Cardiac fibroblast (primary cell): ENCODE results near the gene FAM171A1.
A peak's percentile ranks its signal among the peaks of the same experiment; 100 is the strongest.
"Not testable (repeated sequence)": the region's sequence is repeated elsewhere in the genome, so short reads cannot be mapped to it uniquely, and the experiment has no call there.

Source experiments
- DNase-seq, 2 donors: peaks; one replicate each; pipeline versions ENCODE4 v3.0.0 to v3.0.0-alpha.2; 2010; ENCODE audit warnings: low read depth in 2 of 2
- H3K4me3 ChIP-seq, 2 donors: replicated peaks in 1 of 2; 1 replicate in 1 of 2; 2 replicates in 1 of 2; pipeline ENCODE4 v1.5.1; 2011; ENCODE audit warnings: low read depth in 2 of 2, low read length in 2 of 2, mild to moderate bottlenecking in 2 of 2, moderate library complexity in 1 of 2
- TF ChIP-seq, protein P1 (sequence below): IDR thresholded peaks from one replicate; pipeline ENCODE4 v1.5.1; 2011; ENCODE audit warnings: low read depth, mild to moderate bottlenecking, low read length, inconsistent platforms

The FAM171A1 gene

DNA sequence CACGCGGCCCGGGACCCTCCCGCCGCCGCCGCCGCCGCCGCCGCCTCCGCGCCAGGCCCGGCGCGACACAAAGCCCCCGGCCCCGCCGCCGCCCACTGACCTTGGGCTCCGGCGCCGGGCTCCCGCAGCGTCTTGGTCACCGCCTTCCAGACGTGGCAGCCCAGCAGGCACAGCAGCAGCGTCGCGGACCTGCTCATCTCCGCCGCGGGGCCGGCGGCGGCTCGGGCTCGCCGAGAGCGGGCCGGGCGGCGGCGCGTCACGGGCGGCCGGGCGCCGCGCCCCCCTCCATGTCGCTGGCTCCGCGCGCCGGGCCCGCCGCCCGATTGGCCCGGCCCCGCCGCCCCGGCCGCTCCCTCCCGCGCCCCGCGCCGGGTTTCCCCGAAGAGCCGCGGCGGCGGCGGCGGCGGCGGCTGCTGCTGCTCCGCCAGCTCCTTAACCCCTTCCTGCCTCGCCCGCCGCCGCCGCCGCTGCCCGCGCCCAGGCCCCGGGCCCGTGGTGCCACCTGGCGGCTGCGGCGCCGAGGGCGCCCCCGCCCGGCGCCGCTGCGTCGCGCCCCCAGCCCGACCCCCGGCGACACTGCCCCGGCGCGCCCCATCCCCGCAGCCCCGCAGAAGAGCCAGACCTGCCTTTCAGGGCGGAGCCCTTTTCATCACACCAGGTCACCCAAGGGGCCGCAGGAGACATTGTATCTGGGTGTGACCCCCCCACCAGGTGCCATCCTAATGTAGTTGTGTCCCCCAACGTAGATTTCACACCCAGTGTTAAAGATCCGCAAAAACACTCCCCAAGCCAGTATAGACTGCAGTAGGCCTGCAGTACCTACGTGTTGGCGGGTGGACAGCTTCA lies at the start of gene FAM171A1:
FAM171A1 (minus strand) TSS at position 434 of the 846 bp plus-strand sequence; CDS start at position 197, 237 bp downstream.
- peak within 1 kb of the TSS; percentile 59 to 65 for H3K4me3 ChIP-seq
- DNase-seq, result peak; percentile 47 to 77
- TF ChIP-seq, protein P1, sequence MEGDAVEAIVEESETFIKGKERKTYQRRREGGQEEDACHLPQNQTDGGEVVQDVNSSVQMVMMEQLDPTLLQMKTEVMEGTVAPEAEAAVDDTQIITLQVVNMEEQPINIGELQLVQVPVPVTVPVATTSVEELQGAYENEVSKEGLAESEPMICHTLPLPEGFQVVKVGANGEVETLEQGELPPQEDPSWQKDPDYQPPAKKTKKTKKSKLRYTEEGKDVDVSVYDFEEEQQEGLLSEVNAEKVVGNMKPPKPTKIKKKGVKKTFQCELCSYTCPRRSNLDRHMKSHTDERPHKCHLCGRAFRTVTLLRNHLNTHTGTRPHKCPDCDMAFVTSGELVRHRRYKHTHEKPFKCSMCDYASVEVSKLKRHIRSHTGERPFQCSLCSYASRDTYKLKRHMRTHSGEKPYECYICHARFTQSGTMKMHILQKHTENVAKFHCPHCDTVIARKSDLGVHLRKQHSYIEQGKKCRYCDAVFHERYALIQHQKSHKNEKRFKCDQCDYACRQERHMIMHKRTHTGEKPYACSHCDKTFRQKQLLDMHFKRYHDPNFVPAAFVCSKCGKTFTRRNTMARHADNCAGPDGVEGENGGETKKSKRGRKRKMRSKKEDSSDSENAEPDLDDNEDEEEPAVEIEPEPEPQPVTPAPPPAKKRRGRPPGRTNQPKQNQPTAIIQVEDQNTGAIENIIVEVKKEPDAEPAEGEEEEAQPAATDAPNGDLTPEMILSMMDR, result peak; percentile 18

DNA sequence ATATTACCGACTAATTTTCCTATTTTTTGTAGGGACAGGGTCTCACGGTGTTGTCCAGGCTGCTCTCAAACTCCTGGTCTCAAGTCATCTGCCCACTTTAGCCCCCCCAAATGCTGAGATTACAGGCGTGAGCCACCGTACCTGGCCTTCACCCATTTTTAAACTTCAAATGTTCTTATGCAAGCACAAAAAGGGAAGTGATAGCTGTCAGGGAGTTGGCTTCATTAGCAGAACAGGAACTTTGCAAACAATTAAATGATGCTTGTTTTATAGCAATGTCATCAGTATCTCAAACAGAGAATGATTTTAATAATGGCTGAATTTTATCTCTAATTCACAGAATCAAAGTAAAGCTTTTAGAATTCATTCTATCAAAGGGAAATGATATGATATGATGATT lies 49.8 kb upstream of the FAM171A1 start:
- TF ChIP-seq, protein P1, result no peak
- no peak overlapping the region for H3K4me3 ChIP-seq
- no peak for DNase-seq

DNA sequence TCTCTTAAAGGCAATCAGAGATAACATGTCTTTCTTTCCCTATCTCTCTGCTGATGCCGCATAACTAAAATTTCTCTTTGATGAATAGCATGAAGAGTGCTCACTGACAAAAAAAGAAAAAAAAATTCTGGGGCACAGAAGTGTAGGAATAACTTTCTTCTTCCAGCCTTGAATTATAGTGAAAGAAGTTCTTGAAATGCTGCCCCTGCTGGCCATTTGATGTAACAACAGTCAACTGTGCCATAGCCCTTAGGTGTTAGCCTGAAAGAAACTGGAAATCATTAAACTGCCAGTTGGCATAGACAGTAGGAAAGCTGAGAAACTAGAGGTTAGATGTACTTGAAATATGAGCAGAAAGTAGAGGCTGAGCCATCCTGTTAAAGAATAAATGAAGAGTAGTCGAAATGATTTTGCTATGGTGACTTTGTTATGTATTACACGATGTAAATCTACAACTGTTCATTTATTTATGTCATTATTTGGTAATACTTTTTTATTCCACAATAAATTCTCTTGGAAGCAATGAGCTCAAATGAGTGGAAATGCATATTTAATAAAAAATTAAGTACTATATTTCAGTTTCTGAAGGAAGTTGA lies 48.3 kb upstream of the FAM171A1 start:
- no peak overlapping the region for H3K4me3 ChIP-seq
- TF ChIP-seq, protein P1, result peak; percentile 76
- peak; percentile 64 to 67 for DNase-seq

DNA sequence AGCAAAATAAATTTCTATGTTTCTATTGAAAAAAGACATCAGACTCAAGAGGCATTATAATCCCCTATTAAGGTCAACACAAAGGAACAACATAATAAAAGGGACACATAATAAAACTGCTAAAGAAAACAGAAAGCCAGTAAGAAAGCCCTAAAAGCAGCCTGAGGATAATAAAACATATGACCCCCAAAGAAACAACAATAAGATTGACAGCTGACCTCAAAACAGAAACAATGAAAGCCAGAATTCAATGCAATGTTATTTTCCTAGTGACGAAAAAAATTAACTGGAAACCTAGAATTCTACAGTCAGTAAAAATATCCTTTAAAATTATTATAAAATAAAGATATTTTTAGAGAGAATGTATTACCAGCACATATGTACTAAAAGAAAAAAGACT lies 44.9 kb upstream of the FAM171A1 start:
- H3K4me3 ChIP-seq, result no peak overlapping the region
- TF ChIP-seq, protein P1, result no peak
- DNase-seq, result no peak

DNA sequence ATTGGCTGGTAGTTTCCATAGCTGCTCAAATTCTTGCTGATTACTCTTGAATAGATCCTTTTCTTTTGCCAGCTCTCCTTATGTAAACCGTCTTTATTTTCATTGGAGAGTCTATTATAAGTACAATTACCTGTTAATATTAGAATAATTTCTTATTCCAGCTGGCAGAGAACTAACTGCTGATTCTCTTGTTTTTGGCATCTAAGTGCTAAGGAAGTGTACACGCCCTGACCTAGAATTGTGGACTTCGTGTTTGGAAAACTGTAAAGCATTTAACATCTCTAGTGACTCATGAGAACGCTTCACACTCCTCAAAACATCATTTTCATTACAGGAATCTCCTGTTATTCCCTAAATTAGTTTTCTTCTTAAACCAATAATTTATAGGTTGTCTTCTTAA lies 39.9 kb upstream of the FAM171A1 start:
- H3K4me3 ChIP-seq, result no peak overlapping the region
- TF ChIP-seq, protein P1, result no peak

DNA sequence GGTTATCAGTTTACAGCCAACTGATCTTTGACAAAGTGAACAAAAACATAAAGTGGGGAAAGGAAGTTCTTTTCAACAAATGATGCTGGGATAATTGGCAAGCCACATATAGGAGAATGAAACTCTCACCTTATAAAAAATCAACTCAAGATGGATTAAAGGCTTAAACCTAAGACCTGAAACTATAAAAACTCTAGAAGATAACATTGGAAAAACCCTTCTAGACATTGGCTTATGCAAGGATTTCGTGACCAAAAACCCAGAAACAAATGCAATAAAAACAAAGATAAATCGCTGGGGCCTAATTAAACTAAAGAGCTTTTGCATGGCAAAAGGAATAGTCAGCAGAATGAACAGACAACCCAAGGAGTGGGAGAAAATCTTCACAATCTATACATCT lies 38.3 kb upstream of the FAM171A1 start:
- not testable (repeated sequence) for DNase-seq, H3K4me3 ChIP-seq

More for the DNA sequence above, 39.9 kb upstream of the FAM171A1 start:
- no peak for DNase-seq

DNA sequence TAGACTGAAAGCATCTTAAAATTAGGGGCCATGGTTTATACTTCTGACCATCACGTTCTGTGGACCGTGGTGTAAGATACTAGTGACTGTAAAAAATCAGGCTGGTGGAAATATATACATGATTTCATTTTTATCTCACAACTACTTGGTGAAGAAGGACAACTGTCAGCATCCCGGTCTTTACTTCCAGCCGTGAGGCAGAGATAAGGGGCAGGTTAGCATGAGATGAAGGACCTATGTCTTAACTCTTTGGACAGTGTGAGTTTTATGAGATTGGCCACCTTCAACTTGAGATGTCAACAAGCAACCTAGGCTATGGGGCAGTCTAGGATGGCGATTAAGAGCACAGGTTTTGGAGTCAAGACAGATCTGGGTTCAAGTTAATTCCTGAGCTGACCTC lies 37.5 kb upstream of the FAM171A1 start:
- DNase-seq, result no peak
- H3K4me3 ChIP-seq, result no peak overlapping the region
- TF ChIP-seq, protein P1, result no peak
